K562 (cell line): ENCODE measurements around the gene SPATA20. TPM values are rescaled to one million over a fixed set of nuclear protein-coding genes. Genes with fewer than 3 reads are reported as not detected.

Experiments used
- CREB1 ChIP-seq, 2 experiments: sonication (generic) in 1 of 2; formaldehyde crosslinking in 1 of 2; IDR thresholded peaks; 2 replicates each; pipeline versions ENCODE4 v1.6.1 to v1.8.0; 2012 to 2022; ENCODE audit warnings: inconsistent platforms in 1 of 2, mild to moderate bottlenecking in 1 of 2, missing genetic modification reagents in 1 of 2, moderate library complexity in 1 of 2
- E2F4 ChIP-seq: sonication (generic); formaldehyde crosslinking; IDR thresholded peaks from 2 replicates; pipeline ENCODE4 v1.8.0; 2022; ENCODE audit warnings: mild to moderate bottlenecking, low read depth, missing genetic modification reagents
- MGA ChIP-seq: fragments of 450-650 bp; IDR thresholded peaks from 2 replicates; pipeline ENCODE4 v1.6.1; 2016; ENCODE audit warnings: mild to moderate bottlenecking, moderate library complexity
- POU5F1 ChIP-seq: fragments of 150-350 bp; IDR thresholded peaks from 2 replicates; pipeline ENCODE4 v1.6.1; 2014; ENCODE audit warnings: borderline replicate concordance, low read length, low read depth, mild to moderate bottlenecking; ENCODE audit not compliant: partially characterized antibody
- polyA plus RNA-seq, 8 experiments: library from polyadenylated mRNA; depleted of rRNA in 4 of 8; stranded (reverse) in 5 of 8; unstranded in 3 of 8; fragments of >200 nt; fragmentation: Nextera tagmentation in 2 of 8; fragmentation: Illumina TruSeq in 1 of 8; extraction: Ambion mirVana in 2 of 8; extraction: Trizol in 1 of 8; gene quantifications; 2 replicates each; pipeline versions ENCODE4 v1.2.1 to v1.2.3, GENCODE V29; 2011 to 2014; ENCODE audit warnings: inconsistent platforms in 1 of 8, missing spikeins in 1 of 8
- total RNA-seq, 7 experiments: library from RNA; depleted of rRNA in 6 of 7; stranded (reverse); fragments of >200 nt in 6 of 7; fragmentation: Illumina TruSeq in 2 of 7; extraction: Trizol in 2 of 7; gene quantifications; 2 replicates each; pipeline versions ENCODE4 v1.2.1 to v1.2.3, GENCODE V29; 2011 to 2021; ENCODE audit warnings: low replicate concordance in 1 of 7

Gene SPATA20
- total and polyA plus RNA-seq, 9 of the 15 experiments (the other 6 are each of a cell fraction or from before 2014, with no cell fraction given) = 0.08 to 4.0 (median 1.5) TPM

DNA sequence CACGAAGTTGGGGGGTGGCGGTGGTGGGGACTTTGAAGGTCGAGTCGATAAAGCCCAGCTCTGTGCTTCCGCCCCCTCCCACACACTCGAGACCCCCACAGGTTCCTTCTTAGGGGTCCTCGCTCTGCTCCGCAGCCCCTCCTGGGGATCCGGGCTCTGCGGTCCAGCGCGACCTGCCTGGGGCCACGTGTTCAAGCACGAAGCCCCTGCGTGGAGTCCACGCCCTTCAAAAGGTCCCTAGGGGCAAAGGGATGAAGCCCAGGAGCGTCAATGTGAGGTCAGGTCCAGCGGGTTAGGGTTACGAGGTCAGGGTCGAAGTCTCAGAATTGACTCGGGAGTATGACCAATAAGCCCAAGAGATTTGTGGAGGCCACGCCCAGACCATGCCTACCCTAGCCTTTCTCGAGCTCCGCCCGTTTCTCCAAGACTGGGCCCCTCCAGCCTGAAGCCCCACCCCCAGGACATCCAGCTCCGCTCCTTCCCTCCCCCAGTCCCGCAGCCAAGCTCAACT is 12.8 kb downstream of the SPATA20 start (continued):
- TF ChIP-seq MGA = peak; percentile 78
- no peak for TF ChIP-seq POU5F1
- no peak for TF ChIP-seq CREB1 (IDR thresholded peaks at IDR 0.05)
- peak; percentile 13; the same call in 1 of the 2 replicates for TF ChIP-seq CREB1 (CRISPR knock-in tag; IDR thresholded peaks at IDR 0.05)
- TF ChIP-seq E2F4 (CRISPR knock-in tag) = no peak
